Measurements from ENCODE around the gene NINJ2.

Gene NINJ2

GRCh38 chr12:522692-523378 is 140.4 kb downstream of the NINJ2 start:
- DNase-seq: no peak

GRCh38 chr12:520119-520518 is 143.1 kb downstream of the NINJ2 start:
- DNase-seq: no peak

DNA sequence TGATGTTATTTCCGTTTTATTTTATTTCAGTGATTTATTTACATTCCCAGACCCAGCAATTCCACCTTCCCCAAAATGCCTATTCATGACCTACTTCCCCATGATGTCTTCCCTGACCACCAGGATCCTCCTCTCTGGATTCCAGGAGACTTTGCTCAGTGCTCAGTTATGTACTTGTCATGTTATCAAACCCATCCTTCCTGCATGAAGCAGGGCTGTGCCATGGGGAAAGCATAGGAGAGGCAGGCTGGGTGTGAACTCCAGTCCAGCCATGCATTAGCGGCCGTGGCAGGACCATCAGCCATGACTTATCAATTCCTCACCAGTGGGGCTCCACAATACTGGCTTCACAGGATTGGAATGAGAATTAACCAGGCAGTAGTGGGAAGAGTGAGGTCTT is 145.7 kb downstream of the NINJ2 start:
- DNase-seq: no peak
